ENCODE results near the gene RBBP7.

- no peak for TF ChIP-seq CTCF (IDR thresholded peaks at IDR 0.05)
- no peak for TF ChIP-seq POLR2A (IDR thresholded peaks at IDR 0.05)
Measured at GRCh38 chrX:16814597-16814996, 55.6 kb downstream of the RBBP7 start.
